Activated naive CD4-positive, alpha-beta T cell treated with Interleukin-2 at 50 U/mL for 16 hours (primary cell): ENCODE results near the gene RNF38.
"Not testable (repeated sequence)": the region's sequence is repeated elsewhere in the genome, so short reads cannot be mapped to it uniquely, and the experiment has no call there.

ENCODE experiments used
- DNase-seq: peaks from one replicate; pipeline ENCODE4 v3.0.0-alpha.2; 2020

The RNF38 gene

GRCh38 chr9:36399980-36400331 is at the start of gene RNF38:
TSS of gene RNF38 (minus strand) at chr9:36400269. CDS start at chr9:36400108, 161 bp downstream.
- DNase-seq, result no peak

DNA sequence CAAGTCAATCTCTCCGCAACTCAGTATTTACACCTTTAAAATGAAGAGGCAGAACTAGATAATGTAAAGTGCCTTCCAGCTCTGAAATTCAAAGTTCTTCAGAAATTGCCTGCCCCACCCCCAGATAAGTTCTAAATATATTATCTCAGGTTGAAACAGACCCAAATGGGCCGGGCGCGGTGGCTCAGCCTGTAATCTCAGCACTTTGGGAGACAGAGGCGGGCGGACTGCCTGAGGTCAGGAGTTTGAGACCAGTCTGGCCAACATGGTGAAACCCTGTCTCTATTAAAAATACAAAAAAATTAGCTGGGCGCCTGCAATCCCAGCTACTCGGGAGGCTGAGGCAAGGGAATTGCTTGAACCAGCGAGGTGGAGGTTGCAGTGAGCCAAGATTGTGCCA is 48.5 kb upstream of the RNF38 start:
- DNase-seq, result not testable (repeated sequence)

- no peak for DNase-seq
Measured at GRCh38 chr9:36448017-36448416, 47.9 kb upstream of the RNF38 start.

DNA sequence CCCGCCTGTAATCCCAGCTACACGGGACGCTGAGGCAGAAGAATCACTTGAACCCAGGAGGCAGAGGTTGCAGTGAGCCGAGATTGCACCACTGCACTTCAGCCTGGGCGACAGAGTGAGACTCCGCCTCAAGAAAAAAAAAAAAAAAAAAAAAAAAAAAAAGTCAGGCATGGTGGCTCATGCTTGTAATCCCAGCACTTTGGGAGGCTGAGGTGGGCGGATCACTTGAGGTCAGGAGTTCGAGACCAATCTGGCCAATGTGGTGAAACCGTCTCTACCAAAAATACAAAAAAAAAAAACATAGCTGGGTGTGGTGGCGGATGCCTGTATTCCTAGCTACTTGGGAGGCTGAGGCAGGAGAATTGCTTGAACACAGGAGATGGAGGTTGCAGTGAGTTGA is 46.6 kb upstream of the RNF38 start:
- DNase-seq, result not testable (repeated sequence)

GRCh38 chr9:36445800-36446361 is 45.8 kb upstream of the RNF38 start:
- no peak for DNase-seq

DNA sequence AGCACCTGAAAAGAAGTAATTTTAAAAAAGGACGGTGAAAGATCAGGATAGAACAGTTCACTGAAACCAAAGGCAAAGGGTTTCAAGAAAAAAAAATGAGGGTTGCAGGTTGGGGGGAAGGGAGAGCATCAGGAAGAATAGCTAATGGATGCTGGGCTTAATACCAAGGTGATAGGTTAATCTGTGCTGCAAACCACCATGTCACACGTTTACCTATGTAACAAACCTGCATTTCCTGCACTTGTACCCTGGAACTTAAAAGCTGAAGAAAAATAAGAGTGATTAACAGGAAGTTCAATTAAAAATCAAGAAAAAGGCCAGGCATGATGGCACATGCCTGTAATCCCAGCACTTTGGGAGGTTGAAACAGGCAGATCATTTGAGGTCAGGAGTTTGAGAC is 44.1 kb upstream of the RNF38 start:
- DNase-seq, result no peak

DNA sequence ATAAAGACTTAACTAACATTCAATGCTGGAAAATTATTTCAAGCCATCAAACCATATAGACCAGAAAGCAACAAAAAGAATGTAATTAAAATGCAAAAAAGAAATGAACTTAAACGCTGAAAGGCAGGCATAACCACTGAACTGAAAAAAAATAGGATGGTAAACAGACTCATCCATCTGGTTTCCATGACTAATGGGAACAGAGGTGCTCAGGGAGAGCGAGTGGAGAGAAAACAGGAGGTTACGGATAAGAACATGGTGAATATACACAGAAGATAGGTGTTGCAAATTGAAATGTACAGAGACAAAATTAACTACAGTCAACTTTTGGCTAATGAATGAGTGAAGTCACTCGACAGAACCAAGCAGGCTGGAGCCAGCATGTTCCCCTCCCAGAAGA is 43.5 kb upstream of the RNF38 start:
- DNase-seq, result no peak

GRCh38 chr9:36442710-36443109 is 42.6 kb upstream of the RNF38 start:
- no peak for DNase-seq

- no peak for DNase-seq
Measured at GRCh38 chr9:36441966-36442365, 41.9 kb upstream of the RNF38 start.

DNA sequence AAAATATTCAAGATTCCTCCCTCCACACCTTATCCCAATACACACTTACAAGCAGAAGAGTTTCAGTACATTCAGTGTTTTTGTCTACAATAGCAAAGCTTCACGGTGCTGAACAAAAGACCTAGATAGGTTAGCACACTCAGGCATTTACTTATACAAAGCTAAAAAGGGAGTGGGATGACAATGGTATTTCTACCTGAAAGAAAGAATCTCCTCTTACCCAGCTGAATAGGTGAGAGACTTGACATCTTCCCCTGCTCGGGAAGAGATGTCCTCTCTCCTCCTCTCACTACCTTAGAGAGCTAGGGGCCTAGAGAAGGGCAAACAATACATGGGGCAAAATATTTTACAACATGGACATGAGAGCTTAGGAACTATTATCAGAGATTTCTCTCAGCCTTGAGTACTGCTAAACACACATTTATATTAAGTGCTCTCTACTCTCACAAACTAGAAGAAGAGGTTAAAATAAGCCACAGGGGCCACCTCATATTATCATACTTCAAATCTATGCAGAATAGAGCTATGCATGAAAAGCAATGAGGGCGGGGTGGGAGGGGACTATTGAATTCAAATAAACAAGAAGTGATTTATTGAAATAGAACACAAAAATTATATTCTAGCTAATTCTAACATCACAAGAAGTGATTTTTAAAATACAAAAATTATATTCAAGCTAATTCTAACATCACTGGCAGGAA is 38.6 kb upstream of the RNF38 start:
- no peak for DNase-seq

GRCh38 chr9:36437790-36438189 is 37.7 kb upstream of the RNF38 start:
- no peak for DNase-seq

- DNase-seq, result no peak
Measured at GRCh38 chr9:36436909-36437308, 36.8 kb upstream of the RNF38 start.

GRCh38 chr9:36433386-36433785 is 33.3 kb upstream of the RNF38 start:
- DNase-seq, result no peak

- DNase-seq, result no peak
Measured at GRCh38 chr9:36431078-36431477, 31.0 kb upstream of the RNF38 start.

- no peak for DNase-seq
Measured at GRCh38 chr9:36426945-36427344, 26.9 kb upstream of the RNF38 start.

GRCh38 chr9:36426348-36426747 is 26.3 kb upstream of the RNF38 start:
- no peak for DNase-seq

DNA sequence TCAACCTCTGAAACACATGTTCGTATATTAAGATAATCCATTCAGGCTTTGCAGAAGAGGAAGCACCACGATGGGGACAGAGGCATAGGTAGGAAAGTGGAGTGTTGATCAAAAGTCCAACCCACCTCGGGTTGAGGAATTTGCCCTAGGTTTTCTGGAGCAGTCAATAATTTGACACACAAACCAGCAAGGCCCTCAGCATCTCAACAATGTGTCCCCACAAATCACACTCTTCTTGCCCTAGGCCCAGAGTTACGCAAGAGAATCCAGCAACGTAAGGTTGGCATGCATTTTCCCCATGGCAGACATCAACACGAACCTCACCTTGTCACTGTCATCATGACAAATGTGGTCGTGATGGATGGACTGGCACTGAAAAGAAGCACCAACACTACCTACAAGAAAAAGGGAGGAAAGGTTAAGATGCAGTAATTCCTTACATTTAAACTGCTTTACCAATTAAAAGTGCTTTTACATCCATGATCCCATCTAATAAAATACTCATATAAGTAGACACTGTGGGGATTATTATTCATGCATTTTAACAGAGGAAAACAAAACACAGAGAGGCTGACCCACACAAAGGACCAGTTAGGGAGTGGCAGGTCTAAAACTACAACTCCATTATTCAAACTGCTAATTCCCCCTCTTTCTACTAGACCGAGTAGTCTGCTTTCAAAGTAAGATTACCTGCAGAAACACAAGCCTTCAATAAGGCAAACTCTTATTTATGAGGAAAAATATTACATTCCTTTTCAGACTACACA is 24.4 kb upstream of the RNF38 start:
- DNase-seq, result no peak

- no peak for DNase-seq
Measured at GRCh38 chr9:36423206-36423605, 23.1 kb upstream of the RNF38 start.

GRCh38 chr9:36416890-36417289 is 16.8 kb upstream of the RNF38 start:
- DNase-seq, result no peak

DNA sequence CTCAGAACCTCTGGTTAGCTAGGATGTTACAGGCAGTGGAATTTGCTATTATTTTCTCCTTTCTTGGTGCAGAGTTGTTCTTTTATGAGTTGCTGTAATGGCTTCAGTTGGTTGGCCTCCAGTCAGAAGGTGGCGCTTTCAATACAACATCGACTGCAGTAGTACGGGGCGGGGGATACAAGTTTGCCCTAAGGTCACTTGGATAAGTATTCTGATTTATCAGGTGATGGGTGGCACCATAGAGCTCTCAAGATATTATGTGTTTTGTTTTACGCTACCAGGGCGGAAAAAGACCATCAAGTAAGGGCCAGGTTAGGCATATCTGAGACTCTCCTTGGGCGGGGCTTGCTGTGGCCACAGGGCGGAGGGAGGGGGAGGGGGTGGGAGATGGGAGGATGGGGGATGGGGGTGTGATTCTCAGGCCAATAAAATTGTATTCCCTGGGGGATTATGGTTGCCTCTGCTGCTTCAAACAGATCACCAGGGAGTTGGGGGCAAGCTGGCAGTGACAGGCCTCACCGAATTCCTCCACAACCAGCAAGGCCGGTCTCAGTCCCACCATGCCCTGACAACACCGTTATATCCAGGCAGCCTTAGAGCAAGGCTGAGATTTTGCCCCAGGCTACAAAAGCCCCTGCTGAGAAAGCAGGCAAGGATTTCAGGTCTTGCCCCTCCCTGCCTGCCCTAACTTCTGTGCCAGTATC is 15.9 kb upstream of the RNF38 start:
- DNase-seq, result no peak

DNA sequence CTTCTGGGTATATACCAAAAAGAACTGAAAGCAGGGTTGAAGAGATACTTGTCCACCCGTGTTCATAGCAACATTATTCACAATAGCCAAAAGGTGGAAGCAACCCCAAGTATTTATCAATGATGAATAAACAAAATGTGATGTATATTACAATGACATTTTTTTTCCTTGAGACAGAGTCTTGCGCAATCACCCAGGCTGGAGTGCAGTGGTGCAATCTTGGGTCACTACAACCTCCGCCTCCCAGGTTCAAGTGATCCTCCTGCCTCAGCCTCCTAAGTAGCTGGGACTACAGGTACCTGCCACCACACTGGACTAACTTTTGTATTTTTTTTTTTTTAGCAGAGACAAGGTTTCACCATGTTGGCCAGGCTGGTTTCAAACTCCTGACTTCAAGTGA is 11.3 kb upstream of the RNF38 start:
- not testable (repeated sequence) for DNase-seq

DNA sequence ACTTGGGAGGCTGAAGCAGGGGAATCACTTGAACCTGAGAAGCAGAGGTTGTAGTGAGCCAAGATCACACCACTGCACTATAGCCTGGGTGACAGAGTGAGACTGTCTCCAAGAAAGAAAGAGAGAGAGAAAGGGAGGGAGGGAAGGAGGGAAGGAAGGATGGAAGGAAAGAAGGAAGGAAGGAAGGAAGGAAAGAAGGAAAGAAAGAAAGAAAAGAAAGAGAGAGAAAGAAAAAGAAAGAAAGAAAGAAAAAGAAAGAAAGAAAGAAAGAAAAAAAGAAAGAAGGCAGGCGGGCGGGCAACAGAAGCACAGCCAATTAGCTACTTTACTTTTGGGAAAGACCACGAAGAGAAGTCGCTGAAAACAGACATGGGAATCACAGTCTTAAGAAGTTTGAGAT is 9.0 kb upstream of the RNF38 start:
- not testable (repeated sequence) for DNase-seq

- DNase-seq, result peak; percentile 64
Measured at GRCh38 chr9:36407122-36407723, 7.2 kb upstream of the RNF38 start.
